Right lobe of liver (tissue), 6 donors: ENCODE data around the gene DHRSX. TPM values are rescaled to one million over a fixed set of nuclear protein-coding genes. Genes with fewer than 3 reads are reported as not detected.
"Not testable (repeated sequence)": the region's sequence is repeated elsewhere in the genome, so short reads cannot be mapped to it uniquely, and the experiment has no call there.

Experiments
- ATAC-seq, 4 donors: fragments of 200-7000 bp; cut with Tn5 transposase; one replicate each; pipeline ENCODE4 v1.9.1; 2020; ENCODE audit warnings: mild to moderate bottlenecking in 4 of 4, moderate library complexity in 4 of 4
- DNase-seq, 3 donors: peaks; one replicate each; pipeline ENCODE4 v3.0.0-alpha.2; 2020
- H3K27ac ChIP-seq, 3 donors: fragments of 200-600 bp; one replicate each; pipeline ENCODE4 v1.8.0; 2022
- H3K27me3 ChIP-seq, 2 donors: fragments of 200-600 bp; one replicate each; pipeline ENCODE4 v1.8.0; 2022
- H3K36me3 ChIP-seq, 4 donors: fragments of 200-600 bp; sonication (generic) in 1 of 4; one replicate each; pipeline versions ENCODE4 v1.5.1 to v1.8.0; 2017 to 2022; ENCODE audit warnings: control low read depth in 1 of 4
- H3K4me1 ChIP-seq, 4 donors: fragments of 200-600 bp; sonication (generic) in 1 of 4; one replicate each; pipeline versions ENCODE4 v1.5.1 to v1.8.0; 2017 to 2022; ENCODE audit warnings: control low read depth in 1 of 4
- H3K4me3 ChIP-seq, 3 donors: fragments of 200-600 bp; one replicate each; pipeline ENCODE4 v1.8.0; 2022
- H3K9me3 ChIP-seq, 4 donors: fragments of 200-600 bp; sonication (generic) in 1 of 4; one replicate each; pipeline versions ENCODE4 v1.5.1 to v1.8.0; 2017 to 2022; ENCODE audit warnings: control low read depth in 1 of 4
- CTCF ChIP-seq, 4 donors: fragments of 200-600 bp in 3 of 4; fragments of 450-650 bp in 1 of 4; IDR thresholded peaks; one replicate each; pipeline versions ENCODE4 v1.5.1 to v1.8.0; 2016 to 2022; ENCODE audit warnings: antibody characterized with exemption in 4 of 4, mild to moderate bottlenecking in 2 of 4
- POLR2A ChIP-seq: fragments of 450-650 bp; IDR thresholded peaks from one replicate; pipeline ENCODE4 v1.6.1; 2017; ENCODE audit warnings: antibody characterized with exemption, mild to moderate bottlenecking
- WGBS: methylation state at CpG from one replicate; pipeline ENCODE4 v1.1.6; 2018; ENCODE audit warnings: low coverage, low lambda C conversion rate; ENCODE audit not compliant: insufficient coverage; ENCODE audit errors: missing lambda C conversion rate; 5-methylcytosine and 5-hydroxymethylcytosine counted together
- intact Hi-C, 2 donors: fragments of 100-400 bp; cut with DNase I; formaldehyde crosslinking; loops; one replicate each; pipeline versions ENCODE4 v1.11.2 to v1.14.1; 2022
- total RNA-seq, 6 experiments: library from RNA; depleted of rRNA in 2 of 6; stranded (reverse); fragments of >200 nt in 2 of 6; fragmentation: NEBNext Ultra II Directional in 3 of 6; extraction: Animal tissue kit (Norgen Biotek cat#: 25700) in 3 of 6; gene quantifications; one replicate each; pipeline versions ENCODE4 v1.1.0 to v1.2.4, GENCODE V29; 2016 to 2023
- donor health status: DM: no; HTN: yes; CAD: no.
- donor health status: DM: no; HTN: no; CAD: no.
- donor health status: DM: no; HTN: no; CAD: no.
- donor health status: DM: no; HTN: yes; CAD: no.
- donor health status: DM: no; HTN: yes; CAD: no.

Gene DHRSX
- total RNA-seq, 6 experiments from 2014 or later = 15.6 to 34.5 (median 29.0) TPM

- Histone ChIP-seq H3K27ac (no peak overlapping the region), H3K4me1 (peaks cover 0 to 2% (median 0%) of the 10 kb centered on the region in 4 donors), H3K4me3 (no peak overlapping the region), H3K9me3 (no peaks in the 10 kb centered on the region), H3K27me3 (no peaks in the 10 kb centered on the region), H3K36me3 (no peaks in the 10 kb centered on the region)
- TF ChIP-seq CTCF (IDR thresholded peaks at IDR 0.05) (no peak), POLR2A (no peak)
- DNase-seq = no peak
- no peak for ATAC-seq
- WGBS = 92% methylated on average over 1 of the region's 1 CpG
- intact Hi-C loops = no loop called here
These were observed 117.6 kb downstream of the DHRSX start for GRCh38 chrX:2383144-2383543.

GRCh38 chrX:2382433-2383048 is 118.2 kb downstream of the DHRSX start:
- H3K36me3 ChIP-seq, H3K4me3 ChIP-seq, DNase-seq, H3K27ac ChIP-seq, H3K4me1 ChIP-seq, ATAC-seq, H3K27me3 ChIP-seq, intact Hi-C loops, H3K9me3 ChIP-seq: not testable (repeated sequence)
- 76% methylated on average over 3 of the region's 3 CpGs for WGBS

- TF ChIP-seq POLR2A (no peak), CTCF (IDR thresholded peaks at IDR 0.05) (no peak)
- Histone ChIP-seq H3K9me3 (no peaks in the 10 kb centered on the region), H3K4me3 (no peak overlapping the region), H3K4me1 (peaks cover 0 to 3% (median 0%) of the 10 kb centered on the region in 4 donors), H3K27ac (no peak overlapping the region), H3K27me3 (no peaks in the 10 kb centered on the region), H3K36me3 (no peaks in the 10 kb centered on the region)
- ATAC-seq (no peak), DNase-seq (no peak)
- intact Hi-C loops = loop anchor here in 1 of 2 donors (5.0 kb wide), 1 partner anchor 39 kb away; no protein-coding TSS in a partner anchor
- 94% methylated on average over 6 of the region's 6 CpGs for WGBS
These were observed 124.6 kb downstream of the DHRSX start for GRCh38 chrX:2376166-2376565.

GRCh38 chrX:2374086-2374485 is 126.7 kb downstream of the DHRSX start:
- H3K36me3 ChIP-seq = no peaks in the 10 kb centered on the region
- WGBS = 100% methylated on average over 4 of the region's 4 CpGs
- intact Hi-C loops = no loop called here

More at GRCh38 chrX:2374086-2374485, 126.7 kb downstream of the DHRSX start:
- H3K27me3 ChIP-seq = no peaks in the 10 kb centered on the region
- no peak for ATAC-seq
- peaks cover 0 to 3% (median 0%) of the 10 kb centered on the region in 4 donors for H3K4me1 ChIP-seq
- DNase-seq = no peak
- TF ChIP-seq POLR2A (no peak), CTCF (IDR thresholded peaks at IDR 0.05) (no peak)
- no peaks in the 10 kb centered on the region for H3K9me3 ChIP-seq
- no peak overlapping the region for H3K27ac ChIP-seq
- H3K4me3 ChIP-seq = no peak overlapping the region
